Measurements from ENCODE around the gene FAF2.
A peak's percentile ranks its signal among the peaks of the same experiment; 100 is the strongest.

Gene FAF2

GRCh38 chr5:176537554-176538229 lies 89.5 kb downstream of the FAF2 start:
- Histone ChIP-seq H3K27me3 (ENCODE audit: insufficient read depth, low read length) (no peaks in the 10 kb centered on the region), H3K4me1 (ENCODE audit: insufficient read depth, low read length, severe bottlenecking) (peaks cover 55% of the 10 kb centered on the region)

GRCh38 chr5:176538230-176538988 lies 90.2 kb downstream of the FAF2 start:
- no peaks in the 10 kb centered on the region for H3F3A ChIP-seq (ENCODE audit: insufficient read depth, low read length)
- TF ChIP-seq EZH2 (IDR thresholded peaks at IDR 0.05; ENCODE audit: borderline replicate concordance, low read length): no peak
- TF ChIP-seq, protein P1, sequence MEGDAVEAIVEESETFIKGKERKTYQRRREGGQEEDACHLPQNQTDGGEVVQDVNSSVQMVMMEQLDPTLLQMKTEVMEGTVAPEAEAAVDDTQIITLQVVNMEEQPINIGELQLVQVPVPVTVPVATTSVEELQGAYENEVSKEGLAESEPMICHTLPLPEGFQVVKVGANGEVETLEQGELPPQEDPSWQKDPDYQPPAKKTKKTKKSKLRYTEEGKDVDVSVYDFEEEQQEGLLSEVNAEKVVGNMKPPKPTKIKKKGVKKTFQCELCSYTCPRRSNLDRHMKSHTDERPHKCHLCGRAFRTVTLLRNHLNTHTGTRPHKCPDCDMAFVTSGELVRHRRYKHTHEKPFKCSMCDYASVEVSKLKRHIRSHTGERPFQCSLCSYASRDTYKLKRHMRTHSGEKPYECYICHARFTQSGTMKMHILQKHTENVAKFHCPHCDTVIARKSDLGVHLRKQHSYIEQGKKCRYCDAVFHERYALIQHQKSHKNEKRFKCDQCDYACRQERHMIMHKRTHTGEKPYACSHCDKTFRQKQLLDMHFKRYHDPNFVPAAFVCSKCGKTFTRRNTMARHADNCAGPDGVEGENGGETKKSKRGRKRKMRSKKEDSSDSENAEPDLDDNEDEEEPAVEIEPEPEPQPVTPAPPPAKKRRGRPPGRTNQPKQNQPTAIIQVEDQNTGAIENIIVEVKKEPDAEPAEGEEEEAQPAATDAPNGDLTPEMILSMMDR (IDR thresholded peaks at IDR 0.05; ENCODE audit: low read length): no peak
- H3K9ac ChIP-seq (ENCODE audit: low read length): peak overlapping the region; percentile 48; the same call in 1 of the 2 replicates
- peak overlapping the region; percentile 65 for H3K27ac ChIP-seq (ENCODE audit: low read depth, low read length, poor library complexity, severe bottlenecking)
- peaks cover 13% of the 10 kb centered on the region; the same call in 1 of the 2 replicates for H3K36me3 ChIP-seq (ENCODE audit: insufficient read depth, low read length)
- H3K4me1 ChIP-seq (ENCODE audit: insufficient read depth, low read length, severe bottlenecking): peaks cover 48% of the 10 kb centered on the region
- H3K4me2 ChIP-seq (ENCODE audit: low read length): peak overlapping the region; percentile 76
- H3K9me2 ChIP-seq (ENCODE audit: low read depth, low read length): no peaks in the 10 kb centered on the region
- no peaks in the 10 kb centered on the region for H3K27me3 ChIP-seq (ENCODE audit: insufficient read depth, low read length)
- peaks cover 27% of the 10 kb centered on the region for H3K79me2 ChIP-seq (ENCODE audit: insufficient read depth, low read length)
- no peak overlapping the region for H2AFZ ChIP-seq (ENCODE audit: low read length)
- H3K4me3 ChIP-seq (ENCODE audit: low read depth, low read length, poor library complexity, severe bottlenecking): peak overlapping the region; percentile 94
- no peaks in the 10 kb centered on the region for H3K9me3 ChIP-seq (ENCODE audit: low read length)
- no peaks in the 10 kb centered on the region for H4K20me1 ChIP-seq (ENCODE audit: insufficient read depth, low read length)

More at GRCh38 chr5:176537554-176538229, 89.5 kb downstream of the FAF2 start:
- no peaks in the 10 kb centered on the region for H3F3A ChIP-seq (ENCODE audit: insufficient read depth, low read length)
- peak overlapping the region; percentile 99 for H3K9ac ChIP-seq (ENCODE audit: low read length)
- no peaks in the 10 kb centered on the region for H4K20me1 ChIP-seq (ENCODE audit: insufficient read depth, low read length)
- peaks cover 20% of the 10 kb centered on the region; the same call in 1 of the 2 replicates for H3K36me3 ChIP-seq (ENCODE audit: insufficient read depth, low read length)
- no peaks in the 10 kb centered on the region for H3K9me3 ChIP-seq (ENCODE audit: low read length)
- no peak overlapping the region for H2AFZ ChIP-seq (ENCODE audit: low read length)
- TF ChIP-seq, protein P1 (IDR thresholded peaks at IDR 0.05; ENCODE audit: low read length): no peak
- TF ChIP-seq EZH2 (IDR thresholded peaks at IDR 0.05; ENCODE audit: borderline replicate concordance, low read length): no peak
- peak overlapping the region; percentile 94 for H3K4me3 ChIP-seq (ENCODE audit: low read depth, low read length, poor library complexity, severe bottlenecking)
- H3K27ac ChIP-seq (ENCODE audit: low read depth, low read length, poor library complexity, severe bottlenecking): peak overlapping the region; percentile 82
- H3K4me2 ChIP-seq (ENCODE audit: low read length): peak overlapping the region; percentile 76
- no peaks in the 10 kb centered on the region for H3K9me2 ChIP-seq (ENCODE audit: low read depth, low read length)
- H3K79me2 ChIP-seq (ENCODE audit: insufficient read depth, low read length): peaks cover 34% of the 10 kb centered on the region

DNA sequence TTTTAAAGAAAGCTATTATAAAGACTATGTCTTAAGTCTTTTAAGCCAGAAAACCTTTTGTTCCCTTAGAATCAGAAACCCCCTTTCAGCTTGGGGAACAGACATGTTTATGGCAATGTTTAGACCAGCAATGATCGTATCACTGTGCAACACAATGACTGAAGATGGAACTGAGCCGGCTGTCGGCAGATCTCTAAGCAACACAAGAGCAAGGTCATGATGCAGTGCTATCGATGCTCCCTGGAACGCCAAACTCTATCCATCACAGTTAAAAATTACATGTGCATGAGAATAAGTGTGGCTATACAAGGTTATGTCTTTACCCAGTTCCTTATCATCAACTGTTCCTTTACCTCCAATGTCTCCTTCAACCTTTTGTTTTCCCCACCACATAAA lies 90.8 kb downstream of the FAF2 start:
- H3K27ac ChIP-seq (ENCODE audit: low read depth, low read length, poor library complexity, severe bottlenecking): peak overlapping the region; percentile 65
- H4K20me1 ChIP-seq (ENCODE audit: insufficient read depth, low read length): no peaks in the 10 kb centered on the region
- no peaks in the 10 kb centered on the region for H3F3A ChIP-seq (ENCODE audit: insufficient read depth, low read length)

More for the DNA sequence above, 90.8 kb downstream of the FAF2 start:
- peaks cover 48% of the 10 kb centered on the region for H3K4me1 ChIP-seq (ENCODE audit: insufficient read depth, low read length, severe bottlenecking)
- no peak overlapping the region for H3K4me2 ChIP-seq (ENCODE audit: low read length)
- no peaks in the 10 kb centered on the region for H3K9me3 ChIP-seq (ENCODE audit: low read length)
- no peaks in the 10 kb centered on the region for H3K27me3 ChIP-seq (ENCODE audit: insufficient read depth, low read length)
- H2AFZ ChIP-seq (ENCODE audit: low read length): no peak overlapping the region
- no peak overlapping the region for H3K9ac ChIP-seq (ENCODE audit: low read length)
- H3K4me3 ChIP-seq (ENCODE audit: low read depth, low read length, poor library complexity, severe bottlenecking): no peak overlapping the region
- H3K9me2 ChIP-seq (ENCODE audit: low read depth, low read length): no peaks in the 10 kb centered on the region
- TF ChIP-seq, protein P1 (IDR thresholded peaks at IDR 0.05; ENCODE audit: low read length): no peak
- no peak for TF ChIP-seq EZH2 (IDR thresholded peaks at IDR 0.05; ENCODE audit: borderline replicate concordance, low read length)
- peaks cover 13% of the 10 kb centered on the region; the same call in 1 of the 2 replicates for H3K36me3 ChIP-seq (ENCODE audit: insufficient read depth, low read length)
- H3K79me2 ChIP-seq (ENCODE audit: insufficient read depth, low read length): peaks cover 24% of the 10 kb centered on the region

Measured in OCI-LY1 (cell line).